Endothelial cell of umbilical vein (primary cell): ENCODE data around the gene SPATA32. TPM values are rescaled to one million over a fixed set of nuclear protein-coding genes. Genes with fewer than 3 reads are reported as not detected.
A peak's percentile ranks its signal among the peaks of the same experiment; 100 is the strongest.

Source experiments
- BruUV-seq: library from RNA; stranded (reverse); fragments of 400-500 nt; replicated peaks from 2 replicates; lab custom pipeline; 2021; lab: Mats Ljungman, UMichigan
- CTCF ChIA-PET: fragments of 300-600, 350-600 bp; sonication (Branson Sonifier 250); formaldehyde crosslinking; loops from one replicate; lab custom pipeline; 2021; ENCODE audit warnings: antibody characterized with exemption, inconsistent platforms; lab: Charles Lee
- POLR2A ChIA-PET: fragments of 300-600, 350-600 bp; sonication (Branson Sonifier 250); formaldehyde crosslinking; loops from one replicate; lab custom pipeline; 2021; ENCODE audit warnings: antibody characterized with exemption, inconsistent platforms; lab: Charles Lee
- DNase-seq: peaks from one replicate; pipeline ENCODE4 v3.0.0-alpha.2; 2011; ENCODE audit warnings: low read depth, low spot score
- FAIRE-seq: peaks from 2 replicates; lab custom pipeline; 2011; peaks lifted over from hg19 to GRCh38; lab: Jason Lieb, UNC
- H2AFZ ChIP-seq: 2 replicates; pipeline ENCODE4 v1.6.0; 2012; ENCODE audit warnings: low read depth, low read length, control low read depth, inconsistent platforms
- H3K27ac ChIP-seq: 2 replicates; pipeline ENCODE4 v1.5.1; 2011; ENCODE audit warnings: low read depth, mild to moderate bottlenecking, control low read depth, low read length, moderate library complexity; ENCODE audit not compliant: insufficient read depth
- H3K27me3 ChIP-seq, 2 experiments: 2 replicates each; pipeline versions ENCODE4 v1.6.0 to v1.6.1; 2011; ENCODE audit warnings: low read length in 2 of 2, mixed read lengths in 1 of 2; ENCODE audit not compliant: control insufficient read depth in 2 of 2, insufficient read depth in 2 of 2
- H3K36me3 ChIP-seq, 2 experiments: 2 replicates in 1 of 2; 3 replicates in 1 of 2; pipeline ENCODE4 v1.5.1; 2011; ENCODE audit warnings: low read length in 2 of 2, mild to moderate bottlenecking in 1 of 2, moderate library complexity in 1 of 2; ENCODE audit not compliant: control insufficient read depth in 2 of 2, insufficient read depth in 2 of 2; ENCODE audit errors: extremely low read depth in 1 of 2
- H3K4me1 ChIP-seq: 3 replicates; pipeline ENCODE4 v1.5.1; 2011; ENCODE audit warnings: mild to moderate bottlenecking, low read length; ENCODE audit not compliant: control insufficient read depth, insufficient read depth; ENCODE audit errors: extremely low read depth
- H3K4me2 ChIP-seq: 2 replicates; pipeline ENCODE4 v1.6.1; 2011; ENCODE audit warnings: low read length, control low read depth, mixed read lengths; ENCODE audit not compliant: insufficient read depth
- H3K4me3 ChIP-seq, 3 experiments: fragments of 200-600 bp in 1 of 3; sonication (generic), shearing (Covaris generic) in 1 of 3; replicated peaks in 1 of 3; 2 replicates each; pipeline ENCODE4 v1.5.1; 2011 to 2016; ENCODE audit warnings: control low read depth in 3 of 3, low read length in 3 of 3, mild to moderate bottlenecking in 2 of 3, inconsistent platforms in 1 of 3, low read depth in 1 of 3, moderate library complexity in 1 of 3; ENCODE audit not compliant: insufficient read depth in 1 of 3
- H3K79me2 ChIP-seq: 2 replicates; pipeline ENCODE4 v1.6.0; 2012; ENCODE audit warnings: low read length, inconsistent platforms; ENCODE audit not compliant: control insufficient read depth, insufficient read depth
- H3K9ac ChIP-seq: replicated peaks from 2 replicates; pipeline ENCODE3; 2011; ENCODE audit warnings: low read length, control low read depth; ENCODE audit not compliant: insufficient read depth; ENCODE audit errors: extremely low read depth
- H3K9me1 ChIP-seq: replicated peaks from 3 replicates; pipeline ENCODE4 v1.6.0; 2011; ENCODE audit warnings: mild to moderate bottlenecking, low read length; ENCODE audit not compliant: control insufficient read depth, insufficient read depth; ENCODE audit errors: extremely low read depth
- H3K9me3 ChIP-seq: replicated peaks from 2 replicates; pipeline ENCODE4 v1.5.1; 2012; ENCODE audit warnings: low read length, inconsistent platforms; ENCODE audit not compliant: control insufficient read depth, insufficient read depth
- H4K20me1 ChIP-seq: replicated peaks from 2 replicates; pipeline ENCODE3; 2011; ENCODE audit warnings: mild to moderate bottlenecking, low read length; ENCODE audit not compliant: control insufficient read depth, insufficient read depth; ENCODE audit errors: extremely low read depth
- CTCF ChIP-seq, 2 donors: IDR thresholded peaks; 1 replicate in 1 of 2; 2 replicates in 1 of 2; pipeline ENCODE4 v1.5.1; 2011; ENCODE audit warnings: low read length in 2 of 2, mild to moderate bottlenecking in 2 of 2, moderate library complexity in 2 of 2, control low read depth in 1 of 2, inconsistent platforms in 1 of 2, low read depth in 1 of 2; ENCODE audit not compliant: insufficient read depth in 1 of 2; ENCODE audit errors: extremely low read depth in 1 of 2
- EZH2 ChIP-seq: IDR thresholded peaks from 2 replicates; pipeline ENCODE4 v1.6.1; 2012; ENCODE audit warnings: borderline replicate concordance, low read depth, mild to moderate bottlenecking, moderate library complexity, low read length, inconsistent platforms; ENCODE audit not compliant: severe bottlenecking
- FOS ChIP-seq: IDR thresholded peaks from 2 replicates; pipeline ENCODE4 v1.6.1; 2011; ENCODE audit warnings: mild to moderate bottlenecking, low read length, moderate library complexity, borderline replicate concordance; ENCODE audit not compliant: insufficient read depth
- GATA2 ChIP-seq: IDR thresholded peaks from 2 replicates; pipeline ENCODE4 v1.7.0; 2011; ENCODE audit warnings: low read depth, mild to moderate bottlenecking, moderate library complexity, mixed read lengths, low read length; ENCODE audit not compliant: insufficient read length, insufficient read depth
- JUN ChIP-seq: IDR thresholded peaks from 2 replicates; pipeline ENCODE4 v1.6.1; 2011; ENCODE audit warnings: borderline replicate concordance, low read depth; ENCODE audit not compliant: insufficient read length, insufficient read depth
- MAX ChIP-seq: IDR thresholded peaks from 2 replicates; pipeline ENCODE4 v1.6.1; 2011; ENCODE audit not compliant: insufficient read depth, insufficient read length
- MYC ChIP-seq: IDR thresholded peaks from one replicate; pipeline ENCODE4 v1.6.1; 2011; ENCODE audit warnings: mild to moderate bottlenecking, low read depth, low read length
- POLR2A ChIP-seq: IDR thresholded peaks from 2 replicates; pipeline ENCODE4 v1.6.1; 2012; ENCODE audit warnings: low read depth, mild to moderate bottlenecking, control low read depth, low read length
- POLR2AphosphoS5 ChIP-seq: IDR thresholded peaks from 2 replicates; pipeline ENCODE4 v1.6.1; 2012; ENCODE audit warnings: low read depth, mild to moderate bottlenecking, control low read depth, low read length, moderate library complexity; ENCODE audit not compliant: insufficient read depth
- dilution Hi-C: fragments of 300-500 bp; cut with MboI; formaldehyde crosslinking; loops from one replicate; pipeline ENCODE4 v1.15.0; 2019; ENCODE audit warnings: low sequenced_read_pairs; ENCODE audit not compliant: extremely low pct_ligation_motif_present
- intact Hi-C: fragments of 100-400 bp; cut with micrococcal nuclease; formaldehyde crosslinking; loops from one replicate; pipeline ENCODE4 v1.10.0; 2022
- polyA plus RNA-seq, 4 experiments: library from polyadenylated mRNA; depleted of rRNA in 3 of 4; stranded (reverse) in 3 of 4; unstranded in 1 of 4; fragments of >200 nt; gene quantifications; 2 replicates each; pipeline versions ENCODE4 v1.2.1 to v1.2.3, GENCODE V29; 2011 to 2012; ENCODE audit warnings: missing spikeins in 1 of 4
- total RNA-seq: library from RNA; stranded (reverse); gene quantifications from 2 replicates; pipeline ENCODE4 v1.2.3, GENCODE V29; 2021

SPATA32 gene
- total and polyA plus RNA-seq, 2 donors (not counting 3 experiments of a cell fraction or from before 2014, with no cell fraction given): not detected

GRCh38 chr17:45305530-45306087 is 43.7 kb upstream of the SPATA32 start:
- no peak overlapping the region for H2AFZ ChIP-seq
- no peaks in the 10 kb centered on the region for H4K20me1 ChIP-seq
- peaks cover 9% of the 10 kb centered on the region for H3K4me1 ChIP-seq
- H3K27ac ChIP-seq: no peak overlapping the region
- peaks cover 62% of the 10 kb centered on the region for H3K79me2 ChIP-seq
- H3K9me3 ChIP-seq: no peaks in the 10 kb centered on the region
- TF ChIP-seq GATA2 (no peak), CTCF (IDR thresholded peaks at IDR 0.05; ENCODE audit: extremely low read depth in 1 of 2, insufficient read depth in 1 of 2, low read depth in 1 of 2, low read length in 2 of 2) (no peak), JUN (no peak), POLR2A (no peak), FOS (no peak), POLR2AphosphoS5 (no peak), MAX (no peak), EZH2 (no peak), MYC (no peak)
- H3K9ac ChIP-seq: no peak overlapping the region
- no TSS peak for BruUV-seq
- H3K9me1 ChIP-seq: no peaks in the 10 kb centered on the region
- DNase-seq: no peak
- H3K27me3 ChIP-seq: no peaks in the 10 kb centered on the region
- H3K4me2 ChIP-seq: no peak overlapping the region
- ChIA-PET CTCF (interaction anchor here (4.2 kb wide), 1 partner anchor 30 kb away, joined by 27 read pairs; no protein-coding TSS in a partner anchor), POLR2A (no interaction called here)
- dilution Hi-C loops (no loop called here), intact Hi-C loops (no loop called here)
- no peak overlapping the region for H3K4me3 ChIP-seq
- FAIRE-seq: peak; percentile 54
- peaks cover 0 to 5% of the 10 kb centered on the region in 2 experiments for H3K36me3 ChIP-seq
